EL (cell line): Measurements from ENCODE around the gene ARL6IP1.
"Not testable (repeated sequence)": the region's sequence is repeated elsewhere in the genome, so short reads cannot be mapped to it uniquely, and the experiment has no call there.

Experiments used
- DNase-seq: peaks from one replicate; pipeline ENCODE4 v3.0.0-alpha.2; 2016

ARL6IP1 gene

GRCh38 chr16:18797746-18798145 is 3.6 kb downstream of the ARL6IP1 start:
- DNase-seq, result no peak

GRCh38 chr16:18796377-18796776 is 5.0 kb downstream of the ARL6IP1 start:
- DNase-seq, result no peak

- DNase-seq, result no peak
These were observed 8.4 kb downstream of the ARL6IP1 start for GRCh38 chr16:18792836-18793433.

- peak; percentile 98 for DNase-seq
These were observed 11.3 kb downstream of the ARL6IP1 start, which contains the start of gene RPS15A for GRCh38 chr16:18789850-18790706. RPS15A (minus strand) TSS chr16:18790334; CDS start chr16:18789113, 1,221 bp downstream.

- DNase-seq, result no peak
These were observed 11.9 kb downstream of the ARL6IP1 start for GRCh38 chr16:18789515-18789849.

GRCh38 chr16:18788828-18789514 is 12.4 kb downstream of the ARL6IP1 start:
- DNase-seq, result no peak

- no peak for DNase-seq
These were observed 16.3 kb downstream of the ARL6IP1 start for GRCh38 chr16:18784917-18785623.

GRCh38 chr16:18783430-18784341 is 17.7 kb downstream of the ARL6IP1 start:
- no peak for DNase-seq

GRCh38 chr16:18782697-18783429 is 18.5 kb downstream of the ARL6IP1 start:
- DNase-seq, result no peak

- not testable (repeated sequence) for DNase-seq
These were observed 20.1 kb downstream of the ARL6IP1 start for GRCh38 chr16:18781232-18781631.

- DNase-seq, result not testable (repeated sequence)
These were observed 20.8 kb downstream of the ARL6IP1 start for GRCh38 chr16:18780460-18781026.

- DNase-seq, result not testable (repeated sequence)
These were observed 23.7 kb downstream of the ARL6IP1 start for GRCh38 chr16:18777664-18778063.

GRCh38 chr16:18776334-18776733 is 25.0 kb downstream of the ARL6IP1 start:
- not testable (repeated sequence) for DNase-seq

- not testable (repeated sequence) for DNase-seq
These were observed 26.7 kb downstream of the ARL6IP1 start for GRCh38 chr16:18774651-18775050.

GRCh38 chr16:18772171-18772570 is 29.2 kb downstream of the ARL6IP1 start:
- DNase-seq, result not testable (repeated sequence)

- not testable (repeated sequence) for DNase-seq
These were observed 30.9 kb downstream of the ARL6IP1 start for GRCh38 chr16:18770336-18770962.

GRCh38 chr16:18767217-18767616 is 34.1 kb downstream of the ARL6IP1 start:
- DNase-seq, result not testable (repeated sequence)

- not testable (repeated sequence) for DNase-seq
These were observed 38.6 kb downstream of the ARL6IP1 start for GRCh38 chr16:18762713-18763112.

- not testable (repeated sequence) for DNase-seq
These were observed 41.5 kb downstream of the ARL6IP1 start for GRCh38 chr16:18759598-18760520.
